ENCODE results near the gene PCID2. TPM values are rescaled to one million over a fixed set of nuclear protein-coding genes. Genes with fewer than 3 reads are reported as not detected.

Gene PCID2
- total and polyA plus RNA-seq, 2 of the 13 experiments (the other 11 are each of a cell fraction or from before 2014, with no cell fraction given): 65.0 to 111 TPM

DNA sequence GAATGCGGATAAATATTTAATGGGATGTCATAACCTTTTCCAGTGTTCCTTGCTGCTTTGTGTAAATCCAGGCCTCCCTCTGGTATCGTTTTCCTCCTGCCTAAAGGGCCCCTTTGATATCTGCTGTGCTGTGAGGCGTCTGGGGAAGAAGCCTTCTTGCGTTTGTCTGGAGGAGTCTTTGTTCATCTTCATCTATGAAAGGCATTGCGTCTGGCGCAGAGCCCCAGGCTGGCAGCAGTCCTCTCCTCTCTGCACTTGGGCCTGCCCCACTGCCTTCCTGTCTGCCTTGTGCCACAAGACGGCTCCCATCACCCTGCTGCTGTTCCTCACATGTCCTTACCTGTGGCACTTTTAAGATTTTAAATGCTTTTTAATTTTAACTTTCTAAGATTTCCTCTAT lies 40.3 kb downstream of the PCID2 start:
- Histone ChIP-seq H3K27ac (ENCODE audit: extremely low read length, insufficient read depth, low read length) (no peak overlapping the region), H3K9ac (ENCODE audit: insufficient read depth, low read depth, low read length) (no peak overlapping the region), H3K4me1 (ENCODE audit: insufficient read depth, low read length) (peaks cover 39% of the 10 kb centered on the region), H3K9me3 (ENCODE audit: low read length) (no peaks in the 10 kb centered on the region), H3K4me2 (ENCODE audit: low read depth, low read length) (no peak overlapping the region), H3K36me3 (replicated peaks in 1 of 2; ENCODE audit: control insufficient read depth in 1 of 2, insufficient read depth in 2 of 2, low read length in 2 of 2) (peaks cover 0 to 14% of the 10 kb centered on the region in 2 experiments; a peak in 3 of 5 replicates), H3K79me2 (ENCODE audit: insufficient read depth, low read length) (no peaks in the 10 kb centered on the region), H3K27me3 (ENCODE audit: control insufficient read depth in 1 of 2, insufficient read depth in 2 of 2, low read length in 2 of 2) (no peaks in the 10 kb centered on the region), H2AFZ (ENCODE audit: low read length) (no peak overlapping the region), H3K4me3 (replicated peaks in 1 of 3; ENCODE audit: insufficient read depth in 1 of 3, low read depth in 2 of 3, low read length in 3 of 3) (no peak overlapping the region), H4K20me1 (ENCODE audit: insufficient read depth, low read length) (no peaks in the 10 kb centered on the region)
- TF ChIP-seq BHLHE40 (IDR thresholded peaks at IDR 0.05; ENCODE audit: low read length): no peak
- no peak for TF ChIP-seq ISL2 (CRISPR knock-in tag; IDR thresholded peaks at IDR 0.05)
- no peak for TF ChIP-seq ZNF354B (CRISPR knock-in tag; IDR thresholded peaks at IDR 0.05)
- TF ChIP-seq ZNF781 (CRISPR knock-in tag; IDR thresholded peaks at IDR 0.05; ENCODE audit: borderline replicate concordance, not compliant biosample characterization): no peak
- TF ChIP-seq ZFP90 (CRISPR knock-in tag; IDR thresholded peaks at IDR 0.05; ENCODE audit: borderline replicate concordance): no peak
- no peak for TF ChIP-seq ZNF556 (CRISPR knock-in tag; IDR thresholded peaks at IDR 0.05; ENCODE audit: borderline replicate concordance)
- TF ChIP-seq CCDC6 (CRISPR knock-in tag; IDR thresholded peaks at IDR 0.05): no peak
- no peak for TF ChIP-seq ZNF350 (CRISPR knock-in tag; IDR thresholded peaks at IDR 0.05; ENCODE audit: borderline replicate concordance, low read depth)
- no peak for TF ChIP-seq YEATS4 (CRISPR knock-in tag; IDR thresholded peaks at IDR 0.05; ENCODE audit: borderline replicate concordance)
- no peak for TF ChIP-seq ZHX2 (IDR thresholded peaks at IDR 0.05; ENCODE audit: low read depth)
- no peak for TF ChIP-seq ZHX2 (CRISPR knock-in tag; IDR thresholded peaks at IDR 0.05; ENCODE audit: borderline replicate concordance)
- TF ChIP-seq CBX1 (IDR thresholded peaks at IDR 0.05; ENCODE audit: low read depth): no peak
- TF ChIP-seq NPAS2 (CRISPR knock-in tag; IDR thresholded peaks at IDR 0.05; ENCODE audit: borderline replicate concordance): no peak
- no peak for TF ChIP-seq RBAK (CRISPR knock-in tag; IDR thresholded peaks at IDR 0.05)
- no peak for TF ChIP-seq ELF1 (CRISPR knock-in tag; IDR thresholded peaks at IDR 0.05)
- no TSS peak for BruUV-seq (replicated peaks)
- FAIRE-seq (no peak), DNase-seq (ENCODE audit: low spot score) (no peak), ATAC-seq (no peak)
- CTCF ChIA-PET (ENCODE audit: low intra/inter-chr PET ratio, low total read pairs): no interaction called here
- POLR2A ChIA-PET: no interaction called here
- in situ Hi-C loops (cut with HindIII; ENCODE audit: extremely low pct_ligation_motif_present, low pct_unique_long_range_greater_than_20kb) (no loop called here), intact Hi-C loops (cut with micrococcal nuclease; ENCODE audit: unreplicated experiment) (no loop called here)
- over 99% methylated on average over 7 of the region's 7 CpGs for WGBS (ENCODE audit: low lambda C conversion rate)

All from HepG2 (cell line).